Astrocyte (in vitro differentiated cells and primary cell): ENCODE results near the gene F11R.

Experiments
- CTCF ChIP-seq: IDR thresholded peaks from 2 replicates; pipeline ENCODE4 v1.5.1; 2011; ENCODE audit warnings: low read depth, mild to moderate bottlenecking, inconsistent platforms, low read length, moderate library complexity; ENCODE audit not compliant: insufficient read depth
- EZH2 ChIP-seq: IDR thresholded peaks from 2 replicates; pipeline ENCODE4 v1.6.1; 2012; ENCODE audit warnings: mild to moderate bottlenecking, low read length, inconsistent platforms; ENCODE audit not compliant: insufficient read depth

- TF ChIP-seq CTCF (no peak), EZH2 (no peak)
Measured at GRCh38 chr1:161006563-161006962, 14.4 kb downstream of the F11R start.
